HG02623 (cell line): ENCODE results near the gene TWNK.
"Not testable (repeated sequence)": the region's sequence is repeated elsewhere in the genome, so short reads cannot be mapped to it uniquely, and the experiment has no call there.

ENCODE experiments used
- ATAC-seq: cut with Tn5 transposase; IDR thresholded peaks from one replicate; pipeline ENCODE4 v1.9.1; 2021; ENCODE audit warnings: moderate library complexity; ENCODE audit not compliant: unreplicated experiment

The TWNK gene

DNA sequence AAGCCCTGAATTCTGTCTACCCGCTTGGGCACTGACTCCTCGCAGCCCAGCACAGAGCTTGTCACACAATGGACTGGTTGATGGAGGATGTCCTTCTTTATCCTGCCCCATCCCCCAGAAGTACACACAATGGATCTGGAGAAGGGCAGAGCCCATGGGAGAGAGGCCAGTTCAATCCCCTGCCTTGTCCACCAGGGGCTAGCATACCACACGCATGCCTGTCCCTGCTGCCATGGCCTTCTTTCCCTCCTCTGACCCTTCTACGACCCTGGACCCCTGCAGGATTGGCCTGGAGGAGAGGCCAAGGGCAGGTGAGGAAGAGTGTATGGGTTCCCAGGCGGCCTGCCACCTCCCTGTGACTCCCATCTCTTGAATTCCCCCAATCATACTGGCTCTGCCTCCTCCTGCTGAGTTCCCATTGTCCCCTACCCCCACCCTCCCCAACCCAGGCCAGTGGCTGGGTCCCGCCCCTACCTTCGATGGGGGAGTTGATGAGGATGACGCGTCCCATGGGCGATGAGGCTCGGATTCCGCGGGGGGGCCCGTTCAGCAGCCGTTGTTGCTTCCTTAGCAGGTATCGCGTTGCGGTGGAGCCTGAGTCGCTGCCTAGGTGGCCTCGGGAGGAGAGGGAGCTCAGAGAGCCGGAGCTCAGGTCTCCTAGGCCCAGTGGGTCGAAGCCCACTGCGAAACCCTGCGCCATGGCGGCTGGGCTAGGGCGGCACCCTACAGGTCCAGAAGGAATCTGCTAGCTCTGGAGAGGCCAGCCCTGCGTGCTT lies 42.4 kb downstream of the TWNK start:
- no peak for ATAC-seq

DNA sequence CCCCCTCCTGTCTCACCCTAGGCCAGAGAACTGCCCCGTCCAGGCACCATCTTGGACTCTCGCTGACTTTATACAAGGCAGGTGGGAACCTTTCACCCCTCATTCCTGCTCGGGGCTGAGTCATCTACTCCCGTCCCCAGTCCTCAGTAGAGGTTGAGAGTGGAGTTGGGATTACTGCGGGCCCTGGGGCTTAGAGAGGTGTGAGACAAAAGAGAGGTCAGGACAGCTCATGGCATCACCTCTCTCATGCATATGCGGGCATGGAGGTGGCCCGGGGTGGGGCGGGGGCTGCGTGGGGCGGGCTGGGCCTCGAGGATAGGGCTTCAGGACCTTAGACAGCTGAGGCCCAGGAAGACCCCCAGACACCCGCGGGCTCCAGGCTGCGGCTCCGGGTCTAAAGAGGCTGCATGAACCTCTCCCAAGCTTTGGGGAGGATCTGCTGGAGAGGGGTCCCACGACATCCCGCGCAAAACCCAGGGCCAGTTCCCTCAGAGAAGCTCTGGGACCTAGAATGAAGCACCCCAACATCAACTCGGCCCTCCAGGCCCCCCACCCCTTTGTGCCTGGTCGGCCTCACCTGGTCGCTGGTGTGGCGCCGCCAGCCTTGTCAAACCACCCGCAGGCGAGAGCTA lies 43.3 kb downstream of the TWNK start:
- ATAC-seq: no peak

DNA sequence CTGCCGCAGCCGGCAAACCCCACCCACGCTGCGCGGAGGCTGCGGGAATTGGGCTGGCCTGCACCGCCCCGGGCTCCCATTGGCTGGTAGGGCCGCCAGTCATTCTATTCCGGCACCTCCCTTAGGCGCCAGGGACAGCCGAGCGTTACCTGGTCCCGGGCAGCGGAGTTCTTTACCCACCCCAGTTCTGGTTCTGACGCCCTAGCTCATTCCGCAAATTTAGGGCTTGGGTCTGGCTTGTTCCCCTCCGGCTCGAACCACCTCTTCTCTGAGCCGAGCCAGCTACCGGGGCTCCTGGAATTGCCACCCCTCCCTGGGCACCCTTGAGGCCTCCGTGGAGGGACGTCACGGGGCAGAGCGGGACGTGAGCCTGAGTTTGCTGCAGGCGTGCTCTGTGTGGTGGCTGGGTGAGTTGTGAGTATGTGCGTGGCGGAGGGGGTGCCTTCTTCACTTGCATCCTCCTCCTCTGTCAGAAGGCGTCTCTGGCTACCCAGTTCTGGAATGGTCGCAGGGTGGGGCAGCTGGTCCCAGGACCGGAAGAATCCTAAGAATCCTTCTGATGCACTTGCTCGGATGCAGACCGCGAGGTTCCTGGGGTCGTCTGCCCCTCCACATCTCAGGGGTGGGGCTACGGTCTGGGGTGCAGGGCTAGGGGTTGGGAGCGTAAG lies 43.9 kb downstream of the TWNK start, which contains the start of the genes PDZD7 and SFXN3:
PDZD7 (minus strand) TSS at position 2 of the 668 bp plus-strand sequence. CDS start 910 bp downstream, outside the sequence.
SFXN3 (plus strand) TSS at position 107 of the 668 bp plus-strand sequence. CDS start 3,461 bp downstream, outside the sequence.
- ATAC-seq: peak; percentile 94

DNA sequence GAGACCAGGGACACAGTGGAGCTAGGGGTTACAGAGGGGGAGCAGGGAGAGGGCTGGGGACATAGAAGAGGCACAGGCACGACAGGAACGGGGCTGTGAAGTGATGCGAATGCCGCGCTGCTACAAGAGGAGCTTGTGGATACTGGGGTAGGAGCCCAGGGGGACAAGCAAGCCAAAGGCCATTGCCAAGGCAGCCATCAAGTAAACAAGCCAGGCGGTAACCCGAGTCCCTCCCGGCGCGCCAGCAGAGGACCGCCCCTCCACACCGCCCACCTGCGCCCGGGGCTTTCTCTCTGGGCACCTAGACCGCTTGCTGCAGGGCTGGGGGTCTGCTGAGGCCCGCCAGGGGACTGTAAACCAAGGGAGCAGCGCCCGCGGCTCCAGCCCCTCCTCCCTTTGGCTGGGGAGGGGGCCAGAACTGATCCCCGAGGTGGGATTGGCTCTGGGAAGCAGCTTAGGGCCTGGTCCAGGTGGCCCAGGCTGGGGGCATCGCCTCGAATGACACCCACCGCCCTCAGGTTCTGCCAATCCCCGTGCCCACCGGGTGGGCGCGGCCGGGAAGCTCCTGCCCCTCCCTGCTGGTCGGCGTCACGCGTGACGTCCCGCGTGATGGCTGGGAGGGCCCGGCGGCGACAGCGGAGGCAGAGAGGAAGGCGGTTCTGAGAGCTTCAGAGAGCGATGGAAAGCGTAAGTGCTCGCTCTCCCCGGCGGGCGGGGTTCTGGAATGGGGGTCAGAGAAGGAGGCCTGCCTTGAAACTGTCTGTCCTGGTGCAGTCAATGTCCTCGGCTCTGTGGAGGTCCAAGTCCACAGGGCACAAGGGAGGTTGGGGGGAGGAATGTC lies 44.7 kb downstream of the TWNK start:
- ATAC-seq: no peak

DNA sequence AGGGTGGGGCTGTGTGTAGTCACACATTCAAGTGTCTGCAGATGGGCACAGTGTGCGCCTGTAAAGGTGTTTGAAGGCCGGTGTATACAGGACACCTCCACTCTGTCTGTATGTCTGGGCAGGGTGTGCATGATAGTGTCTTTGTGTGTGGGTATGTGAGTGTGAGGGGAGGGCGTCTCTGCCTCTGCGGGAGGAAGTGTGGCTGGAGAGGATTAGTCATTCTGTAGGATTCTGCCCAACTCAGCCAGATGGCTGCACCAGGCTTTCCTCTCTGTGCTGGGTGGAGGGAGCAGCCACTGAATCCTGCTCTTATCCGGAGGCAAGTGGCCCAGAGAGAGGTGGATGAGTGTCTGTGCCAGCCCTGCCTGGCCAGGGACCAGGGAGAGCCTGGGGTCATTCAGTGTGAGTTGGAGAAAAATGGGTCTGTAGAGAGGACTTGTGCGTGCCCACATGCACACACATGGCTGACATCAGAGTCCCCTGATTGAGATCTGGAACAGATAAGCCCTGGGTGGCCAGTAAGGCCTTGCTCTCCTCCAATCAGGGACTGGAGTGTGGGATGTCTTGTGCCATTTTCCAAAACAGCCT lies 45.4 kb downstream of the TWNK start:
- ATAC-seq: no peak

DNA sequence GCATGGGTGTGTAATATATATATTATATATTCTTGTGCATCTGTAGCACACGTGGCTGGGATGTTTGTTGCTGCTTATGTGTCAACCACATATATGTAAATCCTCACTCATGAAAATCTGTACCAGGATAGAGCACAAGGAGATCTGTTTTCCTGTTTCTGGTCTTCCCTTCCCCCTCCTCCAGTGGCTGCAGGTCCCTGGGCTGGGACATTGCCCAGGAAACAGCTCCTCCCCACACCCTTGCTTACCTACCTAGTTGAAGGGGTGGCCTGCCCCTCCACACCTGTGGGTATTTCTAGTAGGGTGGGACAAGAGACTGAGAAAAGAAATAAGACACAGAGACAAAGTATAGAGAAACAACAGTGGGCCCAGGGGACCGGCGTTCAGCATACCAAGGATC lies 45.9 kb downstream of the TWNK start:
- ATAC-seq: no peak

DNA sequence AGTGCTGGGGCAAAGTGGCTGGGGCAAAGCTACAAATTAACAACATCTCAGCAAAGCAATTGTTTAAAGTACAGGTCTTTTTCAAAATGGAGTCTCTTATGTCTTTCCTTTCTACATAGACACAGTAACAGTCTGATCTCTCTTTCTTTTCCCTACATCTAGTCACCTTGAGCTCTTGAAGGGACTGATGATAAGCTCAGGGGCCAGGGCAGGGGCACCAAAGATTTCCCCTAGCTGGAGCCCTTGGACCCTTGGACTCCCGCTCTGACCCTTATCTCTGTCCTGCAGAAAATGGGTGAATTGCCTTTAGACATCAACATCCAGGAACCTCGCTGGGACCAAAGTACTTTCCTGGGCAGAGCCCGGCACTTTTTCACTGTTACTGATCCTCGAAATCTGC lies 47.1 kb downstream of the TWNK start:
- ATAC-seq: not testable (repeated sequence)

DNA sequence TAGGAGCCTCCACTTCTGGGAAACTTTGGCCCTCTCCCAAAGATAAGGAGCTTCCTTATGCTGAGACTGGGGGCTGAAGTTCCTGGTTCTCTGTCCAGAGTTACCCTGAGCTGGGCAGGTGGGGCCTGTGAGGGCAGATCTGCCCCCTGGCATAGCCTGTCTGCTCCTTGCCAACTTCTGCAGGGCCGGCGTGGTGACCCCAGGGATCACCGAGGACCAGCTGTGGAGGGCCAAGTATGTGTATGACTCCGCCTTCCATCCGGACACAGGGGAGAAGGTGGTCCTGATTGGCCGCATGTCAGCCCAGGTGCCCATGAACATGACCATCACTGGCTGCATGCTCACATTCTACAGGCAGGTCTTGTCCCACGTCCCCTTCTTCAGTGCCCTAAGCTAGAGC lies 48.0 kb downstream of the TWNK start:
- no peak for ATAC-seq

DNA sequence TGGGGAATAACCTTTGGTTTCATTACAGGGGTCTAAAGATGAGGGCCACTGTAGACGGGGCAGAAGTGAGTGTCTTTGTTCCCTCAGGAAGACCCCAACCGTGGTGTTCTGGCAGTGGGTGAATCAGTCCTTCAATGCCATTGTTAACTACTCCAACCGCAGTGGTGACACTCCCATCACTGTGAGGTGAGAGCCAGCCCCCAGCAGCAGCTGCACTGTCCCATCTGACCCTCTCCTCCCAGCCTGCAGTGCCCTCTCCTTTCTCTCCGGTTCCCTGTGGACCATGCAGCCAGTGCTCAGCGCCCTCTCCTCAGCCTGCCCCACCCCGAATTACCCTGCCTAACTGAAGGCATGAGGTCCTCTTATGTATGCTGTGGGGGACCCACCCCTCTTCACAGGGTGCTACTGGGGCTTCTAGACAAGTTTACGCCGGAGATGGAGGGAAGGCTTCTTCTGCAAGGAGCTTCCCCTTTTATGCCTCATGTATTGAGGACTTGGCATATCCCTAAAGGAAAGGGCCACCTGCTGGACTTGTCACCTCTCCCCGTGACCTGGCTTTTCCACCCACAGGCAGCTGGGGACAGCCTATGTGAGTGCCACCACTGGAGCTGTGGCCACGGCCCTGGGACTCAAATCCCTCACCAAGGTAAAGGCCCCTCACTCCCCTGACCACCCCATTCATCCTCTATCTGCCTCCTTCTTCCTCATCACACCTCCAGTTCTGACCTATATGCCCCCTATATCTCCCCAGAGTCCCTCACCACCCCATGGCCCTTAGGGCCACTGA lies 48.8 kb downstream of the TWNK start:
- ATAC-seq: no peak

DNA sequence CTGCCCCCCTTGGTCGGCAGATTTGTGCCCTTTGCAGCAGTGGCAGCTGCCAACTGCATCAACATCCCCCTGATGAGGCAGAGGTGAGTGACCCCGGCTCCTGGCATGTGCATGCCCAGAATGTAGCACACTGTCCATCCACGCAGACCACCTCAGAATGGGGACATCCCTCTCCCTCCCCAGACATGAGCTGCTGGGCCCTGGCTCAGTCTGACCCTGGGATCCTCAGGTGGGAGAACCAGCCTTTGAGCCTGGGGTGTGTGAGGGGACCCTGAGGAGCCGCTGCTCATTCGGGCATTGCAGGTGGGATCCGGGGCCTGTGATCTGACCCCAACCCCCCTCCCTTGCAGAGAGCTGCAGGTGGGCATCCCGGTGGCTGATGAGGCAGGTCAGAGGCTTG lies 49.4 kb downstream of the TWNK start:
- ATAC-seq: no peak

DNA sequence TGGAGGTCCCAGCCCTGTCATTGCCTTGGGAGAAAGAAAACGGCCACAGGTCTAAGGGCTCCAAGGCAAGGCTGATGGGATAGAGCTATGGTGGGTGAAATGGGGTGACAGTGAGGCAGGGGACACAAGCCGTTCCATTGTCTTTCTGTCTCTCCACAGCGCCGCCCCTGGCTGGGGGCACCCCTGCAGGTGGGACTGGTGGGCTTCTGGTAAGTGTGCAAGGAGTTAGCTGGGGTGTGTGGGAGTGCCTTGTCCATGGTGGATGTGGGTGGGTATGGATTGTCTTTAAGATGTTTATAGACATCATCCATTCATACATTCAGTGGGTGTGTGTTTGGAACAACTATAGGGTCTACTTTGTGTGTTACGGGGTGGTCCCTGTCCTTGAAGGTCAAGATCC lies 51.1 kb downstream of the TWNK start:
- ATAC-seq: no peak

DNA sequence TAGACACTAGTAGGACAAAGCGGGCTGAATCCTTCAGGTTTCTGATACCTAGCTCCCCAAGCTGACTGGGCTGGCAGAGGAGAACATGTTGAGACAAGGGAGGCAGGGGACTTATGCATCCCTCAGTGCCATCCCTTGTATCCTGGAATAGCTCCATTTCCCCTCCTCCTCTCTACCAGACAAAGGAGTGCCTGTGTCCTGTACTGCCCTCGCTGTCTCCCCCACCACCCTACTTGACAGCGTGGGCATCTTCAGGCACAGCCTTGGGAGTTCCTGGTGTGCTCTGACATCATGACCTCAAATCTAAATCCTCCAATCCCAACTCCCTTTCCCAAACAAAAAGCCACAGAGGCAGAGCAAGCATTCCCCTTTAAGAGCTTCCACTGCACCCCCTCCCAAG lies 52.7 kb downstream of the TWNK start:
- no peak for ATAC-seq

DNA sequence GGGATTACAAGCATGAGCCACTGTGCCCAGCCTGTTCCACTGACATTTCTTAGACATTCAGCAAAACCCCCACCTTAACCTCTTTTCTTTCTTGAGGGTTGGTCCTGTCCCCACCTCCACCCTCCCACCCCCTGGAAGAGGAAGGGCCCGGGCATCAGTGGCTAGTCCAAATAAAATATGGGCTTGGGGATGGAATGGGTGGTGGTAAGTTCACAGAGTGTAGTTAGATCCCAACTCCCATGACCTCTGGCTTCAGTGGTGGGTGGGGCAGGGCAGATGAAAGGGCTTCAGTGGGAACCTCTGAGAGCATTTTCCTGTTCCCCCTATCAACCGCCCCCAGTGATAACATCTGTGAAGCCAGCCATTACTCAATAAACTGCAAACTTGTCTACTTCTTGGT lies 53.5 kb downstream of the TWNK start:
- ATAC-seq: no peak

DNA sequence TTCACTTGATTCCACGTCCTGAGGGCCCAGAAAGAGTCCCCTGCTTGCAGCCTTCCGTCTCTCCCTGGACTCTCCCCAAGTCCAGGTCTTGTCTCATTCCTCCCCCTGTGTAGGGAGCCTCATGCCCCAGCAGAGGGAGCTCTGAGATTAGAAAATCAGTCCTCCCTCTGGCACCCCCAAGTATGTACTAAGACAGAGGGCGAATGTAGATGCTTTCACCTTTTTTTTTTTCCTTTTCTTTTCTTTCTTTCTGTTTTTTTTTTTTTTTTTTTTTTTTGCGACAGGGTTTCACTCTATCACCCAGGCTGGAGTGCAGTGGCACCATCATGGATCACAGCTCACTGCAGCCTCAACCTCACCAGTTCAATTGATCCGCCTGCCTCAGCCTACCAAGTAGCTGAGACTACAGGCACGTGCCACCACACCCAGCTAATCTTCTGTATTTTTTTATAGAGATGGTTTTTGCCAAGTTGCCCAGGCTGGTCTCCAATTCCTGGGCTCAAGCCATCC lies 54.0 kb downstream of the TWNK start:
- ATAC-seq: peak; percentile 70

DNA sequence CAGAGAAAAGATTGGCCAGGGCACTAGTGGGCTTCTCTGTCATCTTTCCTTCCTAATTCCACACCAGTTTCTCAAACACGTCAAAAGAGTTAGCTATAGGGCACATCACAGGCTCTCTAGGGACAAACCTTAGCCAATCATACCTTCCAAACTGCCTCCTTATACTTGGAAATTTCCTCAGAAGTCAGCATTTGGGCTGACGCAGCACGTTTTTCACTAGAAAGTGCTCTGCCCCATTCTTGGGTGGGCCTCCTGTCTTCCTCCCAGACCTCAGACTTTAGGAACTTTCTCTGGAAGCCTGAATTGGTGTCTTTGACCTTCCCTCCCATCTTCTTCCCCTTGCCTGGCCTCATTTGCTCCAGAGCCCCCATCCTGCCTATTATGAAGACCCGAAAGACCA lies 54.8 kb downstream of the TWNK start:
- no peak for ATAC-seq

DNA sequence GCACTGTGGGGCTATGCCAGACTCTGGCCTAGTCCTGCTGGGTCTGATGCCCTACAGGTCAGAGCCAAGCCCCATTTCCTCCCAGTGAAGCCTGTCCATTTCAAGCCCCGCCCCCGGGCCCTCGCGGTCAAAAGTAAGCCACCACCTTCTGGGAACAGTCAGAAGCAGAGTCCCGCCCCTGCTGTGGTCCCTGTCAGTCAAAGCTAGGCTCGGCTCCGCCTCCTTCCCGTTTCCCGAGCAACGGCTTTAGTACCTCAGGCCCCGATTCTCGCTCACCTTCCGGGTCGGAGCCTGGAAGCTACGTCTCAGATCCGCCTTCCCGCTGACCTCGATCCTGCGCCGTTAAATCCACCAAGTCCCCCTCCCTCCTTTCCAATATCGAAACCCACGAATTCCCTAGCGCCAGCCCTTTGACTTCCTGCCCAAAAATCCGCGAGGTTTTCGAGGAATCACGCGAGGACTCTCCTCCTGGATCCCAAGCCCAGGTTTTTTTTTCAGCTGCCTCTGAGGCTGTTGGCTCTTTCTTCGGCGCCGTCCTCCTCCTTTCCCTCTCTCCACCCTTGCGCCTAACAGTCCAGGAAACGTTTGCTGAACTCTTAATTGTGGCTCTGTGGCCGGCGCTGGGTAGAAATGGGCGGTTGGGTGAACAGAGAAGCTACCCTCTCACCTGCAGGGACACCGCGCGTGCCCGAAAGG lies 55.5 kb downstream of the TWNK start:
- peak; percentile 87 for ATAC-seq

DNA sequence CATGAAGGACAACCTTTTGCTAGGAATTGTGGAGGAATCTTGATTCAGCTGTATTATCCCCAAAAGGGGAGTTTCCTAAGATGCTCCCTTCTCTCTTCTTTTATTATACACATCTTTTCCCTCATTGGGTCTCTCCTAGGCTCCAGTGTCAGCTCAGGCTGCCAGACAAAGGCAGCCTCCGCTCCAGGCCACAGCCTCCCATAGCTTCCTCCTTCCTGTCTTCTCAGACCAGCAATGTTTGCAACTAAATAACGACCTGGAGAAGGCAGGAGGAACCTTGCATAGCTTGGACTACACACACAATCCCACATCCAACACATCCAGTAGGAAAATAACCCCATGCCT lies 56.0 kb downstream of the TWNK start:
- no peak for ATAC-seq
